ENCODE data around the gene S100A16. TPM values are rescaled to one million over a fixed set of nuclear protein-coding genes. Genes with fewer than 3 reads are reported as not detected.

S100A16 gene
- total RNA-seq, 1 experiment from 2014 or later = 14.6 TPM

GRCh38 chr1:153655333-153655732 is 42.4 kb upstream of the S100A16 start (continued):
- TF ChIP-seq E2F4 (CRISPR knock-in tag; IDR thresholded peaks at IDR 0.05; ENCODE audit: borderline replicate concordance, low read depth) (no peak), TEAD4 (CRISPR knock-in tag; IDR thresholded peaks at IDR 0.05) (no peak), TCF7 (CRISPR knock-in tag; IDR thresholded peaks at IDR 0.05; ENCODE audit: low read depth) (no peak), NFE2L1 (CRISPR knock-in tag; IDR thresholded peaks at IDR 0.05) (no peak), EMX1 (CRISPR knock-in tag; IDR thresholded peaks at IDR 0.05) (no peak), AFF4 (CRISPR knock-in tag; IDR thresholded peaks at IDR 0.05; ENCODE audit: borderline replicate concordance) (no peak), IRF1 (CRISPR knock-in tag; IDR thresholded peaks at IDR 0.05) (no peak)

GRCh38 chr1:153652805-153653500 is 40.0 kb upstream of the S100A16 start:
- no peaks in the 10 kb centered on the region for H3K36me3 Mint-ChIP-seq
- TF ChIP-seq E2F5 (CRISPR knock-in tag; IDR thresholded peaks at IDR 0.05) (no peak), PRDM15 (CRISPR knock-in tag; IDR thresholded peaks at IDR 0.05) (no peak), AFF4 (CRISPR knock-in tag; IDR thresholded peaks at IDR 0.05; ENCODE audit: borderline replicate concordance) (no peak), MAX (CRISPR knock-in tag; IDR thresholded peaks at IDR 0.05) (no peak), SOX15 (CRISPR knock-in tag; IDR thresholded peaks at IDR 0.05) (no peak), E2F4 (CRISPR knock-in tag; IDR thresholded peaks at IDR 0.05; ENCODE audit: borderline replicate concordance, low read depth) (no peak), OVOL2 (CRISPR knock-in tag; IDR thresholded peaks at IDR 0.05; ENCODE audit: borderline replicate concordance) (no peak), EMX1 (CRISPR knock-in tag; IDR thresholded peaks at IDR 0.05) (no peak), AR (CRISPR knock-in tag; IDR thresholded peaks at IDR 0.05) (no peak)

More at GRCh38 chr1:153652805-153653500, 40.0 kb upstream of the S100A16 start:
- no peak for ATAC-seq
- POLR2A ChIA-PET = no interaction called here
- H3K9me3 Mint-ChIP-seq = no peaks in the 10 kb centered on the region
- H3K27me3 Mint-ChIP-seq (ENCODE audit: low read depth) = peaks cover 2% of the 10 kb centered on the region; the same call in 1 of the 2 replicates
- peaks cover under 1% of the 10 kb centered on the region; the same call in 1 of the 2 replicates for H3K4me1 Mint-ChIP-seq
- DNase-seq (ENCODE audit: low spot score) = no peak
- no peak overlapping the region for H3K4me3 Mint-ChIP-seq
- CTCF ChIA-PET = interaction anchor here (1.2 kb wide), 1 partner anchor 26 kb away, joined by 4 read pairs; the partner anchor contains the start of gene S100A13
- H3K27ac Mint-ChIP-seq = peak overlapping the region; percentile 56; the same call in 1 of the 2 replicates

Data from WTC11 (cell line).